Gastroesophageal sphincter (tissue), 4 donors: ENCODE measurements around the gene SIRT1. TPM values are rescaled to one million over a fixed set of nuclear protein-coding genes. Genes with fewer than 3 reads are reported as not detected.
A peak's percentile ranks its signal among the peaks of the same experiment; 100 is the strongest.
"Not testable (repeated sequence)": the region's sequence is repeated elsewhere in the genome, so short reads cannot be mapped to it uniquely, and the experiment has no call there.

ENCODE experiments used
- ATAC-seq: fragments of 150-250 bp; one replicate; pipeline ENCODE4 v1.9.1; 2016; ENCODE audit warnings: mild to moderate bottlenecking, moderate library complexity
- H3K27ac ChIP-seq, 4 donors: fragments of 200-600 bp; sonication (generic) in 3 of 4; 1 replicate in 3 of 4; 2 replicates in 1 of 4; pipeline ENCODE4 v1.5.1; 2016 to 2019
- H3K27me3 ChIP-seq: fragments of 200-600 bp; sonication (generic); one replicate; pipeline ENCODE4 v1.5.1; 2019
- H3K36me3 ChIP-seq, 2 donors: fragments of 200-600 bp; sonication (generic); one replicate each; pipeline ENCODE4 v1.5.1; 2019; ENCODE audit warnings: control low read depth in 1 of 2
- H3K4me1 ChIP-seq, 3 donors: fragments of 200-600 bp; sonication (generic); 1 replicate in 2 of 3; 2 replicates in 1 of 3; pipeline ENCODE4 v1.5.1; 2016 to 2019; ENCODE audit warnings: control low read depth in 2 of 3
- H3K4me3 ChIP-seq, 2 donors: fragments of 200-600 bp; sonication (generic); one replicate each; pipeline ENCODE4 v1.5.1; 2019; ENCODE audit warnings: mild to moderate bottlenecking in 1 of 2, moderate library complexity in 1 of 2
- H3K9me3 ChIP-seq, 3 donors: fragments of 200-600 bp; sonication (generic); one replicate each; pipeline ENCODE4 v1.5.1; 2017 to 2019; ENCODE audit warnings: control low read depth in 2 of 3
- EP300 ChIP-seq: sonication (generic); formaldehyde crosslinking; IDR thresholded peaks from one replicate; pipeline ENCODE4 v1.6.1; 2017; ENCODE audit warnings: antibody characterized with exemption, mild to moderate bottlenecking
- POLR2A ChIP-seq, 2 donors: fragments of 450-650 bp; IDR thresholded peaks; one replicate each; pipeline ENCODE4 v1.6.1; 2017; ENCODE audit warnings: antibody characterized with exemption in 2 of 2, mild to moderate bottlenecking in 2 of 2, moderate library complexity in 1 of 2
- POLR2AphosphoS5 ChIP-seq: sonication (generic); formaldehyde crosslinking; IDR thresholded peaks from one replicate; pipeline ENCODE4 v1.6.1; 2017; ENCODE audit warnings: antibody characterized with exemption
- WGBS, 2 donors: methylation state at CpG; one replicate each; pipeline ENCODE4 v1.1.5; 2018; ENCODE audit warnings: low coverage in 1 of 2; 5-methylcytosine and 5-hydroxymethylcytosine counted together
- total RNA-seq, 4 donors: library from RNA; depleted of rRNA; stranded (reverse); fragments of >200 nt; gene quantifications; one replicate each; pipeline ENCODE4 v1.1.0, GENCODE V29; 2016
- TF ChIP-seq, protein P1 (sequence below), 4 experiments: fragments of 200-600 bp in 2 of 4; fragments of 450-650 bp in 2 of 4; sonication (generic) in 1 of 4; IDR thresholded peaks; one replicate each; pipeline ENCODE4 v1.5.1; 2017 to 2019; ENCODE audit warnings: antibody characterized with exemption in 4 of 4, mild to moderate bottlenecking in 2 of 4, moderate library complexity in 2 of 4

Gene SIRT1
- 10 to 100 TPM; 22.1 to 39.8 (median 33.4) TPM for total RNA-seq

DNA sequence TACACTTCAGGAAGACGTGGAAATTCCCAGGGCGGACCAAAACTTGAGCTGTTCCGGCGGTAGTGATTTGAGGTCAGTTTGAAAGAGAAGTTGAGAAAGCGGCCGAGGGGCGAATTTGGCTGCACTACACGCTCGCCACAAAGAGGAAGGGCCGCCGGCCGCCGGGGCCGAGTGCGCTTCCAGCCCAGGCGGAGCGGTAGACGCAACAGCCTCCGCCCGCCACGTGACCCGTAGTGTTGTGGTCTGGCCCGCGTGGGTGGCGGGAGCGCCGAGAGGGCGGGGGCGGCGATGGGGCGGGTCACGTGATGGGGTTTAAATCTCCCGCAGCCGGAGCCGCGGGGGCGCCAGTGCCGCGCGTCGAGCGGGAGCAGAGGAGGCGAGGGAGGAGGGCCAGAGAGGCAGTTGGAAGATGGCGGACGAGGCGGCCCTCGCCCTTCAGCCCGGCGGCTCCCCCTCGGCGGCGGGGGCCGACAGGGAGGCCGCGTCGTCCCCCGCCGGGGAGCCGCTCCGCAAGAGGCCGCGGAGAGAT is at the start of gene SIRT1:
Gene SIRT1, plus strand, starts transcription at position 344 of the 529 bp plus-strand sequence. Its CDS starts 66 bp downstream, at position 410.
- TF ChIP-seq, protein P1, sequence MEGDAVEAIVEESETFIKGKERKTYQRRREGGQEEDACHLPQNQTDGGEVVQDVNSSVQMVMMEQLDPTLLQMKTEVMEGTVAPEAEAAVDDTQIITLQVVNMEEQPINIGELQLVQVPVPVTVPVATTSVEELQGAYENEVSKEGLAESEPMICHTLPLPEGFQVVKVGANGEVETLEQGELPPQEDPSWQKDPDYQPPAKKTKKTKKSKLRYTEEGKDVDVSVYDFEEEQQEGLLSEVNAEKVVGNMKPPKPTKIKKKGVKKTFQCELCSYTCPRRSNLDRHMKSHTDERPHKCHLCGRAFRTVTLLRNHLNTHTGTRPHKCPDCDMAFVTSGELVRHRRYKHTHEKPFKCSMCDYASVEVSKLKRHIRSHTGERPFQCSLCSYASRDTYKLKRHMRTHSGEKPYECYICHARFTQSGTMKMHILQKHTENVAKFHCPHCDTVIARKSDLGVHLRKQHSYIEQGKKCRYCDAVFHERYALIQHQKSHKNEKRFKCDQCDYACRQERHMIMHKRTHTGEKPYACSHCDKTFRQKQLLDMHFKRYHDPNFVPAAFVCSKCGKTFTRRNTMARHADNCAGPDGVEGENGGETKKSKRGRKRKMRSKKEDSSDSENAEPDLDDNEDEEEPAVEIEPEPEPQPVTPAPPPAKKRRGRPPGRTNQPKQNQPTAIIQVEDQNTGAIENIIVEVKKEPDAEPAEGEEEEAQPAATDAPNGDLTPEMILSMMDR (IDR thresholded peaks at IDR 0.05): peak in 1 of 4 experiments; percentile 10
- TF ChIP-seq POLR2AphosphoS5: peak; percentile 98
- no peak for TF ChIP-seq EP300
- TF ChIP-seq POLR2A (IDR thresholded peaks at IDR 0.05): peak; percentile 95 to 97

DNA sequence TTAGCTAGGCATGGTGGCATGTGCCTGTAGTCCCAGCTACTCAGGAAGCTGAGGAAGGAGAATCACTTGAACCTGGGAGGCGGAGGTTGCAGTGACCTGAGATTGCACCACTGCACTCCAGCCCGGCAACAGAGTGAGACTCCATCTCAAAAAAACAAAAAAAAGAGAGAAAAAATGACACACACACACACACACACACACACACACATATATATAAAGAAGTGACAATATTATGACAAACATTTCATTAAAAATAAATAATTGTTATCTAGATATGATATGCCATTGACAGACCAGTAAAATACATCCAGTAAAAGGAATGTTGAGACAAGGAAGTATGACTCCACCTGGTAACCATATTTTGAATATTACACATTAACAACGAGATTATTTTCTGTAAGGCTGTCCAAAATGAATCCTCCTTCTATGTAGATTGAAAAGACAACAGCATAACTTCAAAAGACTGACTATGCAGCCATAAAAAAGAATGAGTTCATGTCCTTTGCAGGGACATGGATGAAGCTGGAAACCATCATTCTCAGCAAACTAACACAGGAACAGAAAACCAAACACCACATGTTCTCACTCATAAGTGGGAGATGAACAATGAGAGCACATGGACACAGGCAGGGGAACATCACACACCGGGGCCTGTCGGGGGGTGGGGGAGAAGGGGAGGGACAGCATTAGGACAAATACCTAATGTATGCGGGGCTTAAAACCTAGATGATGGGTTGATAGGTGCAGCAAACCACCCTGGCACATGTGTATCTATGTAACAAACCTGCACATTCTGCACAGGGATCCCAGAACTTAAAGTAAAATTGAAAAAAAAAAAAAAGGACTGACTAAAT is 48.7 kb upstream of the SIRT1 start:
- not testable (repeated sequence) for H3K27me3 ChIP-seq, H3K36me3 ChIP-seq, ATAC-seq, H3K9me3 ChIP-seq, H3K4me3 ChIP-seq, H3K27ac ChIP-seq
- WGBS, 2 donors: 47 to 65% methylated on average over 4 to 6 of the region's 6 CpGs
- peaks cover 0 to 17% (median 0%) of the 10 kb centered on the region in 3 donors for H3K4me1 ChIP-seq

More for the DNA sequence above, at the start of gene SIRT1:
- Histone ChIP-seq H3K36me3 (peaks cover 0 to 27% of the 10 kb centered on the region in 2 donors), H3K27ac (peak within 1 kb of the TSS; percentile 93 to 99 (median 97)), H3K4me1 (peaks cover 0 to 44% (median 8%) of the 10 kb centered on the region in 3 donors), H3K27me3 (no peaks in the 10 kb centered on the region), H3K9me3 (no peaks in the 10 kb centered on the region), H3K4me3 (peak within 1 kb of the TSS; percentile 79 to 91)
- WGBS, 2 donors: 0% methylated on average over 1 of the region's 62 CpGs; no CpG with 5 or more reads in 1 of the 2 donors
- peak; percentile 95 for ATAC-seq

DNA sequence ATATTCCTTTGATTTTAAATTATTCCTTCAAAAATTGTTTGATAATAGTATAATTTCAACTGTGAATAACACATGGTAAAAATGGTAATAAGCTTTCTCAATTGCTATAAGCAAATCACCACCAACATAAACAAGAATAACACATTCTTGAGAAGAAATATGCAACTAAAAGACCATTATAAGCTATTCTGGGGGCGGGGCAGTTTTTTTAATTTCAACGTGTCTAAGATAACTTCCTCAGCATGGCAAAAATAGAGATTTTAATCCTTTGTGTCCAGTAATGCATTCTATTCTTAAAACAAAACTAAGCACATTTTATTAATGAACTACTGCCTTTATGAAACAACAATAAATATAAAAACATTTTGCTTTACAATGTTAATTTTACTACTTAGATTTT is 48.0 kb upstream of the SIRT1 start:
- ATAC-seq: no peak
- no peaks in the 10 kb centered on the region for H3K9me3 ChIP-seq
- H3K4me3 ChIP-seq: no peak overlapping the region
- H3K27ac ChIP-seq: no peak overlapping the region
- no peaks in the 10 kb centered on the region for H3K36me3 ChIP-seq
- peaks cover 0 to 17% (median 0%) of the 10 kb centered on the region in 3 donors for H3K4me1 ChIP-seq
- no peaks in the 10 kb centered on the region for H3K27me3 ChIP-seq
- 28 to 34% methylated on average over 2 of the region's 2 CpGs for WGBS, 2 donors
- TF ChIP-seq, protein P1 (IDR thresholded peaks at IDR 0.05): no peak
- TF ChIP-seq POLR2AphosphoS5 (no peak), EP300 (no peak), POLR2A (IDR thresholded peaks at IDR 0.05) (no peak)

DNA sequence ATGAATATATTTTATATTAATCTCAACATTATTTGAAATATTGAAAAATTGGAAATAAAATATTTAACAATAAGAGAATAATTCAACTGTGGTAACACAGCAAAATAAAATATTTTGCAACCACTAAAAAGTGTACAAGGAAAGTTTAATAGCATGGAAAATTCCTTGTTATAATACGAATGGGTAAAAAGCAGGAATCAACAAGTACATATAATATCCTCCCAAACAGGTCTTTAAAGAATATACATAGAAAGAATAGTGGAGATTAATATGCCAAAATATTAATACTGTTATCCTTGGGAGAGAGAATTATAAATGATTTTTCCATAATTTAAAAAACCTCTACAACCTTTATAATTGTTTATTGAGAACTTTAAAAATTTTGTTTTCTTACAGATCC is 47.5 kb upstream of the SIRT1 start:
- no peak for ATAC-seq
- WGBS, 2 donors: 56 to 58% methylated on average over 1 of the region's 1 CpG
- H3K27ac ChIP-seq: no peak overlapping the region
- H3K9me3 ChIP-seq: no peaks in the 10 kb centered on the region
- TF ChIP-seq EP300: no peak
- TF ChIP-seq, protein P1 (IDR thresholded peaks at IDR 0.05): no peak
- no peak for TF ChIP-seq POLR2AphosphoS5
- TF ChIP-seq POLR2A (IDR thresholded peaks at IDR 0.05): no peak
- H3K27me3 ChIP-seq: no peaks in the 10 kb centered on the region
- no peaks in the 10 kb centered on the region for H3K36me3 ChIP-seq
- peak overlapping the region in 1 of 2 donors; percentile 36 for H3K4me3 ChIP-seq
- H3K4me1 ChIP-seq: peaks cover 0 to 17% (median 0%) of the 10 kb centered on the region in 3 donors

DNA sequence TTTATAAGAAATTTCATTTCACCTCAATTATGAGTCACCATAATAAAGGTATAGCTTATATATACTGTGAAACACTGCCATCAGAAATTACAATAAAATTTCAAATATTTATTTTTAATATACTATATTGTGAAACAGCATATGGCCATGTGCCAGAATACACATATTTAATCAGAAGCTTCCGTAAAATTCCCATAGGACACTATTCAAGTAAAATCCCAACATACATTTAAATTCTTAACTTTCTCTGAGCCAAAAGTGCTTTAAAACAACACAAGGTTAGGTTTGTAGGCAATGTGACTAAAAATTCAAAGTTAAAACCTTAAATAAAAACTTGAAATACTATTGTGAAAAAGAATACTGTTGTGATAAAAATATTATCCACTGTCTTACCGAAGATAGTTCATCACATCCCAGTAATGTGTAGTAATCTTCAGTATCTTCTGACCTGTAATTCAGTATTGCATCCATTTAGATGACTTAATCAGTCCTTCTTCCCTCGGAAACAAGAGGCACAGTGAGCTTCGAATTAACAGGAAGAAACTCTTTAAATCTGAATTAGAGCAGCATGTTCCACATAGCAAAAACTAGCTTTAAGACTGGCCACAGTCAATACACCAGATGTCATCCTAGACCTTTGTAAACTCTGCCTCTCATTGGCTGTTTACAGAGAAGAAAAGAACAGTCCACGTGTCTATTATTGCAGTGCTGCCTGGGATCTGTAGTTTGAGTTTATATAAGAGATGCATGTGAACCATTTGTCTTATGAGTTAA is 46.7 kb upstream of the SIRT1 start, which contains the start of gene DNAJC12:
Gene DNAJC12, minus strand, starts transcription at position 648 of the 774 bp plus-strand sequence. Its CDS starts 177 bp downstream, at position 471.
- H3K27ac ChIP-seq: peak within 1 kb of the TSS in 3 of 4 donors; percentile 10 to 47 (median 22)
- ATAC-seq: peak; percentile 85
- H3K36me3 ChIP-seq: no peaks in the 10 kb centered on the region
- no peak for TF ChIP-seq POLR2A (IDR thresholded peaks at IDR 0.05)
- TF ChIP-seq, protein P1 (IDR thresholded peaks at IDR 0.05): no peak
- WGBS, 2 donors: 8 to 30% methylated on average over 5 of the region's 5 CpGs
- H3K4me1 ChIP-seq: peaks cover 0 to 17% (median 0%) of the 10 kb centered on the region in 3 donors
- no peaks in the 10 kb centered on the region for H3K9me3 ChIP-seq
- no peaks in the 10 kb centered on the region for H3K27me3 ChIP-seq
- peak within 1 kb of the TSS; percentile 28 to 36 for H3K4me3 ChIP-seq

DNA sequence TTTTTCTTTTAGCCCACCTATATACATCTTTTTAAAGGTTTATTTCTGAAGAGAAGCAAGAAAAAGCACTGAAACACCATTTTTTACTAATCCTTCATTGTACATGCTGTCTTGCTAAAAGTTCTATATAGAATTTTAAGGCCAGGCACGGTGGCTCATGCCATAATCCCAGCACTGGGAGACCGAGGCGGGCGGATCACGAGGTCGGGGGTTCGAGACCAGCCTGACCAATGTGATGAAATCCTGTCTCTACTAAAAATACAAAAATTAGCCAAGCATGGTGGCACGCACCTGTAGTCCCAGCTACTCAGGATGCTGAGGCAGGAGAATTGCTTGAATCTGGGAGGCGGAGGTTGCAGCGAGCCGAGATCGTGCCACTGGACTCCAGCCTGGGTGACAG is 44.9 kb upstream of the SIRT1 start:
- not testable (repeated sequence) for H3K27ac ChIP-seq, H3K4me3 ChIP-seq, ATAC-seq, H3K27me3 ChIP-seq, H3K9me3 ChIP-seq, H3K36me3 ChIP-seq
- 95 to 98% methylated on average over 4 to 12 of the region's 12 CpGs for WGBS, 2 donors
- peaks cover 0 to 17% (median 0%) of the 10 kb centered on the region in 3 donors for H3K4me1 ChIP-seq
